ENCODE results near the gene MTA3.

Gene MTA3

GRCh38 chr2:42789751-42790150 is 221.3 kb downstream of the MTA3 start:
- in situ Hi-C loops (cut with MboI; ENCODE audit: low pct_unique_long_range_greater_than_20kb, low sequenced_read_pairs), result loop anchor here (25.0 kb wide), 1 partner anchor 277 kb away; no protein-coding TSS in a partner anchor
- DNase-seq, result no peak

GRCh38 chr2:42791606-42792005 is 223.2 kb downstream of the MTA3 start:
- in situ Hi-C loops (cut with MboI; ENCODE audit: low pct_unique_long_range_greater_than_20kb, low sequenced_read_pairs), result loop anchor here (25.0 kb wide), 1 partner anchor 279 kb away; no protein-coding TSS in a partner anchor
- DNase-seq, result no peak

- peak; percentile 76 for DNase-seq
- in situ Hi-C loops (cut with MboI; ENCODE audit: low pct_unique_long_range_greater_than_20kb, low sequenced_read_pairs), result loop anchor here (25.0 kb wide), 1 partner anchor 280 kb away; no protein-coding TSS in a partner anchor
These were observed 223.7 kb downstream of the MTA3 start for GRCh38 chr2:42792087-42792582.

GRCh38 chr2:42792583-42793333 is 224.3 kb downstream of the MTA3 start, which contains the start of gene HAAO:
TSS of gene HAAO (minus strand) at chr2:42792583. CDS start at chr2:42792536, 47 bp downstream.
- DNase-seq, result peak; percentile 73
- in situ Hi-C loops (cut with MboI; ENCODE audit: low pct_unique_long_range_greater_than_20kb, low sequenced_read_pairs), result loop anchor here (25.0 kb wide), 1 partner anchor 280 kb away; no protein-coding TSS in a partner anchor

GRCh38 chr2:42793334-42794270 is 225.2 kb downstream of the MTA3 start:
- DNase-seq, result peak; percentile 48
- in situ Hi-C loops (cut with MboI; ENCODE audit: low pct_unique_long_range_greater_than_20kb, low sequenced_read_pairs), result loop anchor here (25.0 kb wide), 1 partner anchor 281 kb away; no protein-coding TSS in a partner anchor

GRCh38 chr2:42794271-42795046 is 226.0 kb downstream of the MTA3 start:
- in situ Hi-C loops (cut with MboI; ENCODE audit: low pct_unique_long_range_greater_than_20kb, low sequenced_read_pairs), result loop anchor here (25.0 kb wide), 1 partner anchor 282 kb away; no protein-coding TSS in a partner anchor
- DNase-seq, result peak; percentile 67

GRCh38 chr2:42795275-42795674 is 226.8 kb downstream of the MTA3 start:
- in situ Hi-C loops (cut with MboI; ENCODE audit: low pct_unique_long_range_greater_than_20kb, low sequenced_read_pairs), result loop anchor here (25.0 kb wide), 1 partner anchor 283 kb away; no protein-coding TSS in a partner anchor
- no peak for DNase-seq

- in situ Hi-C loops (cut with MboI; ENCODE audit: low pct_unique_long_range_greater_than_20kb, low sequenced_read_pairs), result loop anchor here (25.0 kb wide), 1 partner anchor 284 kb away; no protein-coding TSS in a partner anchor
- DNase-seq, result no peak
These were observed 227.4 kb downstream of the MTA3 start for GRCh38 chr2:42795841-42796301.

GRCh38 chr2:42796427-42797248 is 228.2 kb downstream of the MTA3 start:
- no peak for DNase-seq
- in situ Hi-C loops (cut with MboI; ENCODE audit: low pct_unique_long_range_greater_than_20kb, low sequenced_read_pairs), result loop anchor here (25.0 kb wide), 1 partner anchor 284 kb away; no protein-coding TSS in a partner anchor

GRCh38 chr2:42797281-42797680 is 228.8 kb downstream of the MTA3 start:
- in situ Hi-C loops (cut with MboI; ENCODE audit: low pct_unique_long_range_greater_than_20kb, low sequenced_read_pairs), result loop anchor here (25.0 kb wide), 1 partner anchor 285 kb away; no protein-coding TSS in a partner anchor
- no peak for DNase-seq

- no peak for DNase-seq
- in situ Hi-C loops (cut with MboI; ENCODE audit: low pct_unique_long_range_greater_than_20kb, low sequenced_read_pairs), result loop anchor here (25.0 kb wide), 1 partner anchor 288 kb away; no protein-coding TSS in a partner anchor
These were observed 231.4 kb downstream of the MTA3 start for GRCh38 chr2:42799881-42800280.

- in situ Hi-C loops (cut with MboI; ENCODE audit: low pct_unique_long_range_greater_than_20kb, low sequenced_read_pairs), result no loop called here
- DNase-seq, result no peak
These were observed 232.1 kb downstream of the MTA3 start for GRCh38 chr2:42800461-42800962.

- no peak for DNase-seq
- in situ Hi-C loops (cut with MboI; ENCODE audit: low pct_unique_long_range_greater_than_20kb, low sequenced_read_pairs), result no loop called here
These were observed 232.5 kb downstream of the MTA3 start for GRCh38 chr2:42800981-42801380.

- no peak for DNase-seq
- in situ Hi-C loops (cut with MboI; ENCODE audit: low pct_unique_long_range_greater_than_20kb, low sequenced_read_pairs), result no loop called here
These were observed 232.9 kb downstream of the MTA3 start for GRCh38 chr2:42801381-42801780.

- in situ Hi-C loops (cut with MboI; ENCODE audit: low pct_unique_long_range_greater_than_20kb, low sequenced_read_pairs), result no loop called here
These were observed 233.7 kb downstream of the MTA3 start for GRCh38 chr2:42802150-42802549.

GRCh38 chr2:42804338-42804737 is 235.9 kb downstream of the MTA3 start:
- DNase-seq, result peak; percentile 38
- in situ Hi-C loops (cut with MboI; ENCODE audit: low pct_unique_long_range_greater_than_20kb, low sequenced_read_pairs), result no loop called here

More at GRCh38 chr2:42802150-42802549, 233.7 kb downstream of the MTA3 start:
- no peak for DNase-seq

- in situ Hi-C loops (cut with MboI; ENCODE audit: low pct_unique_long_range_greater_than_20kb, low sequenced_read_pairs), result no loop called here
- DNase-seq, result no peak
These were observed 236.5 kb downstream of the MTA3 start for GRCh38 chr2:42804891-42805290.

All from KBM-7 (cell line).